Hepatocyte (in vitro differentiated cells): ENCODE results near the gene TNNT2. TPM values are rescaled to one million over a fixed set of nuclear protein-coding genes. Genes with fewer than 3 reads are reported as not detected.

ENCODE experiments used
- DNase-seq: peaks from one replicate; pipeline ENCODE4 v3.0.0-alpha.2; 2016; ENCODE audit warnings: low spot score
- H2AFZ ChIP-seq: fragments of 200-600 bp; sonication (generic); 2 replicates; pipeline ENCODE4 v1.6.0; 2016; ENCODE audit warnings: antibody characterized with exemption, mild to moderate bottlenecking
- H3K27ac ChIP-seq: fragments of 200-600 bp; sonication (generic); 2 replicates; pipeline ENCODE4 v1.5.1; 2016; ENCODE audit warnings: mild to moderate bottlenecking
- H3K27me3 ChIP-seq: fragments of 200-600 bp; sonication (generic); 2 replicates; pipeline ENCODE4 v1.6.1; 2016
- H3K36me3 ChIP-seq: fragments of 200-600 bp; sonication (generic); replicated peaks from 2 replicates; pipeline ENCODE4 v1.5.1; 2016; ENCODE audit warnings: low read depth; ENCODE audit not compliant: insufficient read depth
- H3K4me1 ChIP-seq: fragments of 200-600 bp; sonication (generic); 2 replicates; pipeline ENCODE4 v1.5.1; 2016; ENCODE audit warnings: mild to moderate bottlenecking, moderate library complexity; ENCODE audit not compliant: insufficient read depth
- H3K4me2 ChIP-seq: fragments of 200-600 bp; sonication (generic); 2 replicates; pipeline ENCODE4 v1.6.0; 2016
- H3K4me3 ChIP-seq: fragments of 200-600 bp; sonication (generic); 2 replicates; pipeline ENCODE4 v1.5.1; 2016; ENCODE audit warnings: mild to moderate bottlenecking
- H3K79me2 ChIP-seq: fragments of 200-600 bp; sonication (generic); 2 replicates; pipeline ENCODE4 v1.6.0; 2017; ENCODE audit warnings: mild to moderate bottlenecking
- H3K9me2 ChIP-seq: fragments of 200-600 bp; sonication (generic); replicated peaks from 2 replicates; pipeline ENCODE4 v1.6.0; 2017; ENCODE audit warnings: mild to moderate bottlenecking; ENCODE audit not compliant: insufficient read depth
- H3K9me3 ChIP-seq: fragments of 200-600 bp; sonication (generic); 2 replicates; pipeline ENCODE4 v1.5.1; 2016; ENCODE audit warnings: low read depth, mild to moderate bottlenecking
- H4K20me1 ChIP-seq: fragments of 200-600 bp; sonication (generic); 2 replicates; pipeline ENCODE4 v1.6.0; 2016; ENCODE audit warnings: mild to moderate bottlenecking; ENCODE audit not compliant: insufficient read depth, poor library complexity, severe bottlenecking
- EZH2 ChIP-seq: fragments of 200-600 bp; sonication (generic); IDR thresholded peaks from 2 replicates; pipeline ENCODE4 v1.6.1; 2016; ENCODE audit warnings: antibody characterized with exemption, mild to moderate bottlenecking, borderline replicate concordance
- EZH2phosphoT487 ChIP-seq: fragments of 200-600 bp; sonication (generic); IDR thresholded peaks from one replicate; pipeline ENCODE4 v1.6.1; 2018; ENCODE audit warnings: antibody characterized with exemption, mild to moderate bottlenecking, low read depth, moderate library complexity; ENCODE audit not compliant: unreplicated experiment, severe bottlenecking
- WGBS: methylation state at CpG from one replicate; pipeline ENCODE4 v1.1.6; 2016; ENCODE audit warnings: low lambda C conversion rate; ENCODE audit errors: missing lambda C conversion rate; 5-methylcytosine and 5-hydroxymethylcytosine counted together
- polyA plus RNA-seq: library from polyadenylated mRNA; unstranded; fragments of >200 nt; fragmentation: Nextera tagmentation; extraction: Ambion mirVana; gene quantifications from 2 replicates; pipeline ENCODE4 v1.2.1, GENCODE V29; 2016
- total RNA-seq: library from RNA; depleted of rRNA; stranded (reverse); fragments of >200 nt; gene quantifications from 2 replicates; pipeline ENCODE4 v1.2.3, GENCODE V29; 2014
- TF ChIP-seq, protein P1 (sequence below): fragments of 200-600 bp; sonication (generic); IDR thresholded peaks from 2 replicates; pipeline ENCODE4 v1.5.1; 2016; ENCODE audit warnings: antibody characterized with exemption, mild to moderate bottlenecking; ENCODE audit not compliant: poor library complexity

The TNNT2 gene
- total and polyA plus RNA-seq, 2 experiments from 2014 or later, result 25.9 to 33.5 TPM

DNA sequence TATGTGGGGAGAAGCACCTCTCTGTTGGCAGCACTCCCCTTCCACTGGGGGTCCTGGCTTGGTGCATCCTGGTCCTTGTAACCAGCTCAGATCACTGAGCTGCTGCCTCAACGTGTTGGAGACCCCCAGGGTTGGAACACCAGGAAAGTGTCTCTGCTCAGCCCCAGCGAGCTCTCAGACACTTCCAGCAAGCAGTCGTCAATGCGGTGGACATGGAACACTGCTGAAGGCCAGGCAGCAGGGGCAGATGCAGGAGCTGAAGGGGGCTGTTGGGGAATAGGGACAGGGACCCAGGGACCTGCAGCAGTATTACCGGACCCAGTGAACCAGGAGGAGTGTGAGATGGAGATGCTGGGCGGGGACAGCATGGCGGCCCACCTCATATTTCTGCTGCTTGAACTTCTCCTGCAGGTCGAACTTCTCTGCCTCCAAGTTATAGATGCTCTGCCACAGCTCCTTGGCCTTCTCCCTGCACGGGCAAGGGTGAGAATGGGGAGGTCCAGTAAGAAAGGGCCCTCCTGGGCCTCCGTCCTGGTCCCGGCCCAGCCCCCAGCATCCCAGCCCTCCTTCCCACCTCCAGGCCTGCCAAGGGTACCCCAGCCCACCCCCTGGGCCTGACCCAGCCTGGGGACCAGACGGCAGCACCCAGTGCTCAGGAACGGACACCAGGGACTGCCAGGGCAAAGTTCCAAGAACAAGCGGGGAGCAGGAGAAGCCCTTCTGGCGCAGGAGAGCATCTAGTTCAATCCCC lies 16.4 kb downstream of the TNNT2 start:
- no peak for TF ChIP-seq EZH2
- TF ChIP-seq, protein P1, sequence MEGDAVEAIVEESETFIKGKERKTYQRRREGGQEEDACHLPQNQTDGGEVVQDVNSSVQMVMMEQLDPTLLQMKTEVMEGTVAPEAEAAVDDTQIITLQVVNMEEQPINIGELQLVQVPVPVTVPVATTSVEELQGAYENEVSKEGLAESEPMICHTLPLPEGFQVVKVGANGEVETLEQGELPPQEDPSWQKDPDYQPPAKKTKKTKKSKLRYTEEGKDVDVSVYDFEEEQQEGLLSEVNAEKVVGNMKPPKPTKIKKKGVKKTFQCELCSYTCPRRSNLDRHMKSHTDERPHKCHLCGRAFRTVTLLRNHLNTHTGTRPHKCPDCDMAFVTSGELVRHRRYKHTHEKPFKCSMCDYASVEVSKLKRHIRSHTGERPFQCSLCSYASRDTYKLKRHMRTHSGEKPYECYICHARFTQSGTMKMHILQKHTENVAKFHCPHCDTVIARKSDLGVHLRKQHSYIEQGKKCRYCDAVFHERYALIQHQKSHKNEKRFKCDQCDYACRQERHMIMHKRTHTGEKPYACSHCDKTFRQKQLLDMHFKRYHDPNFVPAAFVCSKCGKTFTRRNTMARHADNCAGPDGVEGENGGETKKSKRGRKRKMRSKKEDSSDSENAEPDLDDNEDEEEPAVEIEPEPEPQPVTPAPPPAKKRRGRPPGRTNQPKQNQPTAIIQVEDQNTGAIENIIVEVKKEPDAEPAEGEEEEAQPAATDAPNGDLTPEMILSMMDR, result no peak
- no peak for TF ChIP-seq EZH2phosphoT487
- H2AFZ ChIP-seq, result no peak overlapping the region
- no peak overlapping the region for H3K27ac ChIP-seq
- H3K4me1 ChIP-seq, result no peaks in the 10 kb centered on the region
- no peak overlapping the region for H3K4me2 ChIP-seq
- H3K9me3 ChIP-seq, result no peaks in the 10 kb centered on the region
- H4K20me1 ChIP-seq, result no peaks in the 10 kb centered on the region
- H3K9me2 ChIP-seq, result no peaks in the 10 kb centered on the region
- 89% methylated on average over 14 of the region's 15 CpGs for WGBS
- DNase-seq, result no peak
- H3K36me3 ChIP-seq, result no peaks in the 10 kb centered on the region
- no peak overlapping the region for H3K4me3 ChIP-seq
- H3K79me2 ChIP-seq, result no peaks in the 10 kb centered on the region
- no peaks in the 10 kb centered on the region for H3K27me3 ChIP-seq

DNA sequence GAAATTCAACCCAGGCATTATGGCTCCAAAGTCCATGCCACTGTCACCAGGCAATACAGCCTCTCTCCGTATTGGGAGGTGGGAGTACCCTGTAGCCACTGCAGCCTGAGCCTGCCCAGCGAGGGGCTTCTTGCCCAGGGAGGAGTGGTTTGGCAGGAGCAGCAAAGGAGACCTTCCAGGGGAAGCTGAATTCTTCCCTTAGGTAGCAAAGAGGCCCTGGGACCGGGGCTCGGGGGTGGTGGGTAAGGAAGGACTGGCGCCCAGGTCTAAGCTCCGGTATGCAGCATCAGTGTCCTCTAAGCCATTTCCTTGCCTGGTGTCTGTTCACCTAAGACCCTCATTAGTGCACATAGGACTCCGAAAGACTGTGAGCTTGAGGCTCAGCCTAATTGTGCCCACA lies 17.0 kb downstream of the TNNT2 start:
- no peaks in the 10 kb centered on the region for H4K20me1 ChIP-seq
- TF ChIP-seq, protein P1, result no peak
- no peak for TF ChIP-seq EZH2phosphoT487
- no peak for TF ChIP-seq EZH2
- H3K79me2 ChIP-seq, result no peaks in the 10 kb centered on the region
- no peak overlapping the region for H2AFZ ChIP-seq
- DNase-seq, result no peak
- no peaks in the 10 kb centered on the region for H3K9me3 ChIP-seq
- 92% methylated on average over 7 of the region's 7 CpGs for WGBS
- no peaks in the 10 kb centered on the region for H3K27me3 ChIP-seq
- no peak overlapping the region for H3K4me2 ChIP-seq
- no peak overlapping the region for H3K4me3 ChIP-seq
- no peaks in the 10 kb centered on the region for H3K36me3 ChIP-seq
- H3K9me2 ChIP-seq, result no peaks in the 10 kb centered on the region
- H3K27ac ChIP-seq, result no peak overlapping the region
- H3K4me1 ChIP-seq, result no peaks in the 10 kb centered on the region

DNA sequence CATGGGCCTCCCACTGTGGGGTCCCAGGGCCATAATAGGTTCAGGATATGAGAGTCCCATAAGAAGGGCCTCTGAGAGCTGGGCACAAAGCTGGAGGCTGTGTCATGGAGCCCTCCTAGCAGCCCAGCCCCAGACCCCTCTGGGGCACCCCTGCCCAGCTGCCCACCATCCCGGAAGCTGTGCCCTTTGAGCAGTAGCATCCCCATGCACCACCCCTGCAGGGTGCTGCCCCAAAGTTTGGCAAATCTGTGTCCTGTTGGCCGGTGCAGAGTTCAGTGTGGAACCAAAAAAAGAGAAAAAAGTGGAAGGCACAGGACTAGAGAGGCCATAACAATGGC lies 17.6 kb downstream of the TNNT2 start:
- no peak for DNase-seq
- no peaks in the 10 kb centered on the region for H3K79me2 ChIP-seq
- H3K9me2 ChIP-seq, result no peaks in the 10 kb centered on the region
- TF ChIP-seq EZH2 (no peak), EZH2phosphoT487 (no peak)
- TF ChIP-seq, protein P1, result no peak
- 97% methylated on average over 2 of the region's 2 CpGs for WGBS
- H3K4me2 ChIP-seq, result no peak overlapping the region
- no peaks in the 10 kb centered on the region for H3K36me3 ChIP-seq
- no peaks in the 10 kb centered on the region for H3K4me1 ChIP-seq
- H3K9me3 ChIP-seq, result no peaks in the 10 kb centered on the region
- H4K20me1 ChIP-seq, result no peaks in the 10 kb centered on the region
- H2AFZ ChIP-seq, result no peak overlapping the region
- H3K4me3 ChIP-seq, result no peak overlapping the region
- H3K27ac ChIP-seq, result no peak overlapping the region
- no peaks in the 10 kb centered on the region for H3K27me3 ChIP-seq
